Transverse colon (tissue), 4 donors: ENCODE results near the gene FILIP1L. TPM values are rescaled to one million over a fixed set of nuclear protein-coding genes. Genes with fewer than 3 reads are reported as not detected.

ENCODE experiments used
- DNase-seq: peaks from one replicate; pipeline ENCODE4 v3.0.0-alpha.2; 2019
- H3K27ac ChIP-seq, 4 donors: fragments of 200-600 bp; sonication (generic); 2 replicates each; pipeline ENCODE4 v1.5.1; 2016 to 2018; ENCODE audit warnings: inconsistent platforms in 4 of 4
- H3K27me3 ChIP-seq: fragments of 200-600 bp; sonication (generic); 2 replicates; pipeline ENCODE4 v1.5.1; 2017; ENCODE audit warnings: inconsistent platforms
- H3K36me3 ChIP-seq, 4 donors: fragments of 200-600 bp; sonication (generic); 2 replicates each; pipeline ENCODE4 v1.5.1; 2017 to 2019; ENCODE audit warnings: inconsistent platforms in 4 of 4
- H3K4me1 ChIP-seq, 4 donors: fragments of 200-600 bp; sonication (generic); 2 replicates each; pipeline ENCODE4 v1.5.1; 2017 to 2020; ENCODE audit warnings: inconsistent platforms in 4 of 4
- H3K4me3 ChIP-seq, 4 donors: fragments of 200-600 bp; sonication (generic); 1 replicate in 1 of 4; 2 replicates in 3 of 4; pipeline versions ENCODE4 v1.5.1 to v1.6.1; 2017 to 2019; ENCODE audit warnings: inconsistent platforms in 4 of 4
- H3K9me3 ChIP-seq, 2 donors: fragments of 200-600 bp; sonication (generic); 2 replicates each; pipeline ENCODE4 v1.5.1; 2017 to 2019; ENCODE audit warnings: inconsistent platforms in 2 of 2
- CTCF ChIP-seq, 5 experiments: fragments of 200-600 bp in 3 of 5; fragments of 450-650 bp in 2 of 5; sonication (generic) in 3 of 5; IDR thresholded peaks; 1 replicate in 2 of 5; 2 replicates in 3 of 5; pipeline ENCODE4 v1.5.1; 2016 to 2017; ENCODE audit warnings: antibody characterized with exemption in 5 of 5, inconsistent platforms in 3 of 5, mild to moderate bottlenecking in 2 of 5, moderate library complexity in 1 of 5
- EP300 ChIP-seq: sonication (generic); formaldehyde crosslinking; IDR thresholded peaks from one replicate; pipeline ENCODE4 v1.6.1; 2017; ENCODE audit warnings: antibody characterized with exemption, low read depth
- POLR2A ChIP-seq: fragments of 450-650 bp; IDR thresholded peaks from one replicate; pipeline ENCODE4 v1.6.1; 2016; ENCODE audit warnings: antibody characterized with exemption, mild to moderate bottlenecking, moderate library complexity
- POLR2AphosphoS5 ChIP-seq, 3 donors: sonication (generic); formaldehyde crosslinking; IDR thresholded peaks; one replicate each; pipeline ENCODE4 v1.6.1; 2016; ENCODE audit warnings: antibody characterized with exemption in 3 of 3
- WGBS, 2 donors: methylation state at CpG; one replicate each; pipeline ENCODE4 v1.1.5; 2018; ENCODE audit warnings: low coverage in 1 of 2; 5-methylcytosine and 5-hydroxymethylcytosine counted together
- in situ Hi-C, 4 donors: fragments of 200-750 bp; cut with MboI; loops; one replicate each; pipeline versions ENCODE4 v1.15.0 to v1.15.1; 2017; ENCODE audit warnings: low sequenced_read_pairs in 3 of 4, low pct_ligation_motif_present in 1 of 4, low pct_unique_long_range_greater_than_20kb in 1 of 4
- intact Hi-C: fragments of 100-400 bp; cut with DNase I; formaldehyde crosslinking; loops from one replicate; pipeline ENCODE4 v1.15.1; 2023; ENCODE audit warnings: low total_unique reads
- total RNA-seq, 4 donors: library from RNA; depleted of rRNA; stranded (reverse); fragments of >200 nt; gene quantifications; one replicate each; pipeline ENCODE4 v1.1.0, GENCODE V29; 2016

The FILIP1L gene
- total RNA-seq, 4 donors from 2014 or later, result 12.3 to 38.2 (median 26.9) TPM

- Histone ChIP-seq H3K4me3 (no peak overlapping the region), H3K9me3 (no peaks in the 10 kb centered on the region), H3K27me3 (no peaks in the 10 kb centered on the region), H3K27ac (peak overlapping the region; percentile 72 to 90 (median 85)), H3K4me1 (peaks cover 12 to 53% (median 21%) of the 10 kb centered on the region in 4 donors), H3K36me3 (no peaks in the 10 kb centered on the region)
- in situ Hi-C loops, result loop anchor here in 1 of 4 donors (25.0 kb wide), 1 partner anchor 200 kb away; no protein-coding TSS in a partner anchor
- intact Hi-C loops, result no loop called here
- 50 to 65% methylated on average over 2 of the region's 2 CpGs for WGBS, 2 donors
- no peak for DNase-seq
- TF ChIP-seq EP300 (no peak), POLR2AphosphoS5 (IDR thresholded peaks at IDR 0.05) (peak; percentile 9 to 45 (median 28))
Measured at GRCh38 chr3:99862208-99862607, 252.1 kb downstream of the FILIP1L start.

GRCh38 chr3:99861216-99861615 lies 253.1 kb downstream of the FILIP1L start:
- Histone ChIP-seq H3K36me3 (no peaks in the 10 kb centered on the region), H3K9me3 (no peaks in the 10 kb centered on the region), H3K27me3 (no peaks in the 10 kb centered on the region), H3K4me3 (no peak overlapping the region), H3K27ac (peak overlapping the region; percentile 72 to 90 (median 85)), H3K4me1 (peaks cover 7 to 43% (median 13%) of the 10 kb centered on the region in 4 donors)
- WGBS, 2 donors, result 43 to 67% methylated on average over 1 of the region's 1 CpG
- DNase-seq, result no peak
- intact Hi-C loops, result no loop called here
- in situ Hi-C loops, result loop anchor here in 1 of 4 donors (25.0 kb wide), 1 partner anchor 201 kb away; no protein-coding TSS in a partner anchor
- no peak for TF ChIP-seq EP300
- no peak for TF ChIP-seq POLR2AphosphoS5 (IDR thresholded peaks at IDR 0.05)
- no peak for TF ChIP-seq POLR2A
- no peak for TF ChIP-seq CTCF (IDR thresholded peaks at IDR 0.05)

GRCh38 chr3:99859825-99860224 lies 254.5 kb downstream of the FILIP1L start:
- intact Hi-C loops (no loop called here), in situ Hi-C loops (loop anchor here in 1 of 4 donors (25.0 kb wide), 1 partner anchor 202 kb away; no protein-coding TSS in a partner anchor)
- 24 to 35% methylated on average over 1 of the region's 1 CpG for WGBS, 2 donors
- no peak for DNase-seq
- Histone ChIP-seq H3K27me3 (no peaks in the 10 kb centered on the region), H3K27ac (peak overlapping the region; percentile 72 to 90 (median 85)), H3K36me3 (no peaks in the 10 kb centered on the region), H3K4me1 (peaks cover 5 to 38% (median 13%) of the 10 kb centered on the region in 4 donors), H3K9me3 (no peaks in the 10 kb centered on the region), H3K4me3 (no peak overlapping the region)
- TF ChIP-seq CTCF (IDR thresholded peaks at IDR 0.05), result no peak
- TF ChIP-seq POLR2A, result no peak
- TF ChIP-seq EP300, result peak; percentile 50
- TF ChIP-seq POLR2AphosphoS5 (IDR thresholded peaks at IDR 0.05), result peak; percentile 63 to 87 (median 69)

GRCh38 chr3:99858469-99858868 lies 255.8 kb downstream of the FILIP1L start:
- no peaks in the 10 kb centered on the region for H3K27me3 ChIP-seq
- in situ Hi-C loops (loop anchor here in 1 of 4 donors (25.0 kb wide), 1 partner anchor 204 kb away; no protein-coding TSS in a partner anchor), intact Hi-C loops (no loop called here)
- peaks cover 8 to 41% (median 14%) of the 10 kb centered on the region in 4 donors for H3K4me1 ChIP-seq
- no peak overlapping the region for H3K4me3 ChIP-seq
- no peaks in the 10 kb centered on the region for H3K36me3 ChIP-seq
- 58 to 87% methylated on average over 1 to 2 of the region's 2 CpGs for WGBS, 2 donors
- H3K27ac ChIP-seq, result peak overlapping the region; percentile 72 to 90 (median 85)
- no peak for TF ChIP-seq POLR2AphosphoS5 (IDR thresholded peaks at IDR 0.05)
- TF ChIP-seq EP300, result no peak
- no peak for TF ChIP-seq POLR2A
- no peak for TF ChIP-seq CTCF (IDR thresholded peaks at IDR 0.05)
- H3K9me3 ChIP-seq, result no peaks in the 10 kb centered on the region
- no peak for DNase-seq
